B cell (primary cell): ENCODE results near the gene KLRC2.

ENCODE experiments used
- EZH2 ChIP-seq: IDR thresholded peaks from 2 replicates; pipeline ENCODE4 v1.6.1; 2012; ENCODE audit warnings: borderline replicate concordance, low read depth, mild to moderate bottlenecking, moderate library complexity, low read length; ENCODE audit not compliant: insufficient read depth, poor library complexity, severe bottlenecking
- TF ChIP-seq, protein P1 (sequence below): fragments of 200-600 bp; IDR thresholded peaks from one replicate; pipeline ENCODE4 v1.8.0; 2022; ENCODE audit warnings: antibody characterized with exemption, mild to moderate bottlenecking

DNA sequence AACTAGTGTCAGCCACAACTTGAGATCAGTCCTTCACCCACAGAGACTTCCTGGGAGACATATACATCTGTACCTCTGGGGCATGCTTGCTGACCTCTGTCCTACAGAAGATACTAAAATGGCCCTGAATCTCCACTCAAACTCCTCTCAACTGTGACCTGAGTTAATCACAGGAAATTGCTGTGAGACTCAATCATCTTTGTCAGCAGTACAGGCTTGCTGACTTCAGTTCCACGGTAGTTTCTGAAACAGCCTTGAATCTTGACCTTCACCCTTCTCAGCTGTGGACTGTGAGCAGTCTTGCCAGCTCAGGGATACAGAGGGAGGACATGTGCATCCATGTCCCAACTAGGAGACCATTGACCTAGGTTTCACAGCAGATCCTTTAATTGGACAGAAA is 18.7 kb upstream of the KLRC2 start:
- TF ChIP-seq, protein P1, sequence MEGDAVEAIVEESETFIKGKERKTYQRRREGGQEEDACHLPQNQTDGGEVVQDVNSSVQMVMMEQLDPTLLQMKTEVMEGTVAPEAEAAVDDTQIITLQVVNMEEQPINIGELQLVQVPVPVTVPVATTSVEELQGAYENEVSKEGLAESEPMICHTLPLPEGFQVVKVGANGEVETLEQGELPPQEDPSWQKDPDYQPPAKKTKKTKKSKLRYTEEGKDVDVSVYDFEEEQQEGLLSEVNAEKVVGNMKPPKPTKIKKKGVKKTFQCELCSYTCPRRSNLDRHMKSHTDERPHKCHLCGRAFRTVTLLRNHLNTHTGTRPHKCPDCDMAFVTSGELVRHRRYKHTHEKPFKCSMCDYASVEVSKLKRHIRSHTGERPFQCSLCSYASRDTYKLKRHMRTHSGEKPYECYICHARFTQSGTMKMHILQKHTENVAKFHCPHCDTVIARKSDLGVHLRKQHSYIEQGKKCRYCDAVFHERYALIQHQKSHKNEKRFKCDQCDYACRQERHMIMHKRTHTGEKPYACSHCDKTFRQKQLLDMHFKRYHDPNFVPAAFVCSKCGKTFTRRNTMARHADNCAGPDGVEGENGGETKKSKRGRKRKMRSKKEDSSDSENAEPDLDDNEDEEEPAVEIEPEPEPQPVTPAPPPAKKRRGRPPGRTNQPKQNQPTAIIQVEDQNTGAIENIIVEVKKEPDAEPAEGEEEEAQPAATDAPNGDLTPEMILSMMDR: no peak
- no peak for TF ChIP-seq EZH2
